Prostate gland (tissue), 2 donors: ENCODE results near the gene LMO7. TPM values are rescaled to one million over a fixed set of nuclear protein-coding genes. Genes with fewer than 3 reads are reported as not detected.

Experiments used
- DNase-seq: peaks from one replicate; pipeline ENCODE4 v3.0.0-alpha.2; 2019; ENCODE audit warnings: low spot score
- H3K27ac ChIP-seq, 2 donors: fragments of 200-600 bp; sonication (generic); 2 replicates each; pipeline ENCODE4 v1.5.1; 2017 to 2019
- H3K27me3 ChIP-seq: fragments of 200-600 bp; sonication (generic); replicated peaks from 2 replicates; pipeline ENCODE4 v1.5.1; 2019; ENCODE audit not compliant: insufficient read depth
- H3K36me3 ChIP-seq, 2 donors: fragments of 200-600 bp; sonication (generic); 1 replicate in 1 of 2; 2 replicates in 1 of 2; pipeline versions ENCODE4 v1.5.1 to v1.8.1; 2017 to 2019
- H3K4me1 ChIP-seq: fragments of 200-600 bp; sonication (generic); replicated peaks from 2 replicates; pipeline ENCODE4 v1.5.1; 2019
- H3K4me3 ChIP-seq, 2 donors: fragments of 200-600 bp; sonication (generic); 2 replicates each; pipeline ENCODE4 v1.5.1; 2017 to 2019
- H3K9me3 ChIP-seq: fragments of 200-600 bp; sonication (generic); 2 replicates; pipeline ENCODE4 v1.5.1; 2017
- POLR2A ChIP-seq: fragments of 450-650 bp; IDR thresholded peaks from one replicate; pipeline ENCODE4 v1.6.1; 2016; ENCODE audit warnings: antibody characterized with exemption, mild to moderate bottlenecking
- POLR2AphosphoS5 ChIP-seq: sonication (generic); formaldehyde crosslinking; IDR thresholded peaks from one replicate; pipeline ENCODE4 v1.6.1; 2017; ENCODE audit warnings: antibody characterized with exemption
- WGBS: methylation state at CpG from one replicate; pipeline ENCODE4 v1.1.5; 2018; 5-methylcytosine and 5-hydroxymethylcytosine counted together
- intact Hi-C: fragments of 100-400 bp; cut with DNase I; formaldehyde crosslinking; loops from one replicate; pipeline ENCODE4 v1.14.2; 2022
- total RNA-seq, 2 donors: library from RNA; depleted of rRNA; stranded (reverse); fragments of >200 nt; gene quantifications; one replicate each; pipeline ENCODE4 v1.1.0, GENCODE V29; 2016
- TF ChIP-seq, protein P1 (sequence below), 4 experiments: fragments of 200-600 bp in 2 of 4; fragments of 450-650 bp in 2 of 4; sonication (generic) in 2 of 4; IDR thresholded peaks; 1 replicate in 3 of 4; 2 replicates in 1 of 4; pipeline ENCODE4 v1.5.1; 2016 to 2019; ENCODE audit warnings: antibody characterized with exemption in 4 of 4, mild to moderate bottlenecking in 2 of 4, moderate library complexity in 2 of 4

LMO7 gene
- total RNA-seq, 2 donors from 2014 or later: 87.8 to 99.9 TPM

GRCh38 chr13:75652726-75653125, 16.6 kb downstream of the LMO7 start:
- intact Hi-C loops: no loop called here
- 94% methylated on average over 2 of the region's 2 CpGs for WGBS
- Histone ChIP-seq H3K4me1 (no peaks in the 10 kb centered on the region), H3K4me3 (no peak overlapping the region), H3K9me3 (no peaks in the 10 kb centered on the region), H3K27ac (no peak overlapping the region), H3K27me3 (no peaks in the 10 kb centered on the region), H3K36me3 (no peaks in the 10 kb centered on the region)
- TF ChIP-seq POLR2AphosphoS5: no peak
- no peak for TF ChIP-seq POLR2A
- TF ChIP-seq, protein P1, sequence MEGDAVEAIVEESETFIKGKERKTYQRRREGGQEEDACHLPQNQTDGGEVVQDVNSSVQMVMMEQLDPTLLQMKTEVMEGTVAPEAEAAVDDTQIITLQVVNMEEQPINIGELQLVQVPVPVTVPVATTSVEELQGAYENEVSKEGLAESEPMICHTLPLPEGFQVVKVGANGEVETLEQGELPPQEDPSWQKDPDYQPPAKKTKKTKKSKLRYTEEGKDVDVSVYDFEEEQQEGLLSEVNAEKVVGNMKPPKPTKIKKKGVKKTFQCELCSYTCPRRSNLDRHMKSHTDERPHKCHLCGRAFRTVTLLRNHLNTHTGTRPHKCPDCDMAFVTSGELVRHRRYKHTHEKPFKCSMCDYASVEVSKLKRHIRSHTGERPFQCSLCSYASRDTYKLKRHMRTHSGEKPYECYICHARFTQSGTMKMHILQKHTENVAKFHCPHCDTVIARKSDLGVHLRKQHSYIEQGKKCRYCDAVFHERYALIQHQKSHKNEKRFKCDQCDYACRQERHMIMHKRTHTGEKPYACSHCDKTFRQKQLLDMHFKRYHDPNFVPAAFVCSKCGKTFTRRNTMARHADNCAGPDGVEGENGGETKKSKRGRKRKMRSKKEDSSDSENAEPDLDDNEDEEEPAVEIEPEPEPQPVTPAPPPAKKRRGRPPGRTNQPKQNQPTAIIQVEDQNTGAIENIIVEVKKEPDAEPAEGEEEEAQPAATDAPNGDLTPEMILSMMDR (IDR thresholded peaks at IDR 0.05): no peak
- DNase-seq: no peak

GRCh38 chr13:75656425-75656989, 20.4 kb downstream of the LMO7 start:
- Histone ChIP-seq H3K27ac (no peak overlapping the region), H3K4me3 (no peak overlapping the region), H3K36me3 (no peaks in the 10 kb centered on the region), H3K27me3 (no peaks in the 10 kb centered on the region), H3K4me1 (no peaks in the 10 kb centered on the region), H3K9me3 (no peaks in the 10 kb centered on the region)
- intact Hi-C loops: no loop called here
- 99% methylated on average over 3 of the region's 3 CpGs for WGBS
- DNase-seq: no peak
- TF ChIP-seq, protein P1 (IDR thresholded peaks at IDR 0.05): no peak
- TF ChIP-seq POLR2AphosphoS5 (no peak), POLR2A (no peak)

DNA sequence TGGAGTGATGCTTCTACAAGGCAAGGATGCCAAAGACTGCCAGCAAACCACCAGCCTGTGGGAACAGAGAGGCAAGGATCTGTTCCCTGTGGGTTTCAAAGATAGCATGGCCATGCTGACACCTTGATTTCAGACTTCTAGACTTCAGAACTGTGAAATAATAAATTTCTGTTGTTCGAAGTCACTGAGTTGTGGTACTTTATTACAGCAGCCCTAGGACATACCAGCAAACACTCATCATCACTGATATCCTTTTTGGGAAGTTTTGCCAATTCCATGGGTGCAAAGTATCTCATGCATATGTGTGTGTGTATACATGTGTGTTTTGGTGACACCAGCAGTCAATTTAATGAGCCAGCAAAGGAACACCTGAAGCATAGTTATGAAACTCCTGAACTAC, 21.0 kb downstream of the LMO7 start:
- WGBS: 97% methylated on average over 1 of the region's 1 CpG
- TF ChIP-seq POLR2A (no peak), POLR2AphosphoS5 (no peak)
- TF ChIP-seq, protein P1 (IDR thresholded peaks at IDR 0.05): no peak
- no peaks in the 10 kb centered on the region for H3K27me3 ChIP-seq
- intact Hi-C loops: no loop called here
- H3K27ac ChIP-seq: no peak overlapping the region
- H3K4me3 ChIP-seq: no peak overlapping the region
- no peaks in the 10 kb centered on the region for H3K4me1 ChIP-seq
- DNase-seq: no peak
- H3K9me3 ChIP-seq: no peaks in the 10 kb centered on the region
- H3K36me3 ChIP-seq: no peaks in the 10 kb centered on the region

- H3K36me3 ChIP-seq: no peaks in the 10 kb centered on the region
- intact Hi-C loops: no loop called here
- WGBS: 88% methylated on average over 3 of the region's 3 CpGs
Observed at GRCh38 chr13:75660694-75661093, 24.6 kb downstream of the LMO7 start.

DNA sequence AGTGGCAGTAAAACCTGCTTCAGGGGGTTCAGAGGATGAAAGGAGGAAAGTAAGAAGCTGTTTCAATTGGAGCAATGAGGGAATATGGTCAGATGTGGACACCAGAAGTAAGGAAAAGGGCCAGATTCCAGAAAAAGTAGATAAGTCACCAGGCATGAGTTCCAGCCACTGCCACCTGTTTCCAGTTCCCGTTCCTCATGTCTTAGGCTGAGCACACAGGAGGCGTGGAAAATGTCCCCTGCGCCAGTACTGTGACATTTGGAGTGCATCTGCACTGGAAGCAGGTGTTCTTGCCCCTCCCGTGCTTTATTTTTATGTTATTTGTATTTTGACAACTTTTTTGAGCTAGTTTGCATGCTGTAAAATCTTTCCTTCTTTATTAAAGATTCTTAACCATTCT, 25.3 kb downstream of the LMO7 start:
- H3K9me3 ChIP-seq: no peaks in the 10 kb centered on the region
- no peak overlapping the region for H3K27ac ChIP-seq
- WGBS: 76% methylated on average over 4 of the region's 4 CpGs
- H3K36me3 ChIP-seq: no peaks in the 10 kb centered on the region
- no peaks in the 10 kb centered on the region for H3K4me1 ChIP-seq
- H3K27me3 ChIP-seq: no peaks in the 10 kb centered on the region
- TF ChIP-seq POLR2A: no peak
- TF ChIP-seq POLR2AphosphoS5: no peak
- TF ChIP-seq, protein P1 (IDR thresholded peaks at IDR 0.05): no peak
- no peak overlapping the region for H3K4me3 ChIP-seq
- no peak for DNase-seq
- intact Hi-C loops: no loop called here

More at GRCh38 chr13:75660694-75661093, 24.6 kb downstream of the LMO7 start:
- no peak overlapping the region for H3K4me3 ChIP-seq
- TF ChIP-seq POLR2AphosphoS5: no peak
- TF ChIP-seq POLR2A: no peak
- TF ChIP-seq, protein P1 (IDR thresholded peaks at IDR 0.05): no peak
- H3K27me3 ChIP-seq: no peaks in the 10 kb centered on the region
- no peak overlapping the region for H3K27ac ChIP-seq
- H3K9me3 ChIP-seq: no peaks in the 10 kb centered on the region
- H3K4me1 ChIP-seq: no peaks in the 10 kb centered on the region
- DNase-seq: no peak
